Cardiac muscle cell (in vitro differentiated cells and primary cell): ENCODE data around the gene VWA8. TPM values are rescaled to one million over a fixed set of nuclear protein-coding genes. Genes with fewer than 3 reads are reported as not detected.

Source experiments
- DNase-seq, 2 donors: peaks; one replicate each; pipeline versions ENCODE4 v3.0.0 to v3.0.0-alpha.2; 2010 to 2017; ENCODE audit warnings: low read depth in 1 of 2, low spot score in 1 of 2
- H3K27ac ChIP-seq: fragments of 200-600 bp; sonication (generic); 2 replicates; pipeline ENCODE4 v1.5.1; 2016
- H3K27me3 ChIP-seq: fragments of 200-600 bp; sonication (generic); 2 replicates; pipeline ENCODE4 v1.6.0; 2016; ENCODE audit warnings: control low read depth
- H3K36me3 ChIP-seq: fragments of 200-600 bp; sonication (generic); 2 replicates; pipeline ENCODE4 v1.5.1; 2016; ENCODE audit warnings: control low read depth
- H3K4me1 ChIP-seq: fragments of 200-600 bp; sonication (generic); 2 replicates; pipeline ENCODE4 v1.8.1; 2017; ENCODE audit warnings: low read depth, mild to moderate bottlenecking, mixed run types
- H3K4me3 ChIP-seq: fragments of 200-600 bp; sonication (generic); 2 replicates; pipeline ENCODE4 v1.5.1; 2016; ENCODE audit warnings: mild to moderate bottlenecking
- H3K9me3 ChIP-seq: fragments of 200-600 bp; sonication (generic); 2 replicates; pipeline ENCODE4 v1.5.1; 2017; ENCODE audit warnings: low read depth, mild to moderate bottlenecking, control low read depth
- polyA plus RNA-seq: library from polyadenylated mRNA; unstranded; fragments of >200 nt; fragmentation: Nextera tagmentation; extraction: Ambion mirVana; gene quantifications from 2 replicates; pipeline ENCODE4 v1.2.1, GENCODE V29; 2016
- total RNA-seq: library from RNA; depleted of rRNA; stranded (reverse); fragments of >200 nt; gene quantifications from 2 replicates; pipeline ENCODE4 v1.2.3, GENCODE V29; 2016
- TF ChIP-seq, protein P1 (sequence below): IDR thresholded peaks from 2 replicates; pipeline ENCODE4 v1.5.1; 2012; ENCODE audit warnings: low read depth, mild to moderate bottlenecking, low read length

Gene VWA8
- total and polyA plus RNA-seq, 2 experiments from 2014 or later, result 9.4 to 22.9 TPM

DNA sequence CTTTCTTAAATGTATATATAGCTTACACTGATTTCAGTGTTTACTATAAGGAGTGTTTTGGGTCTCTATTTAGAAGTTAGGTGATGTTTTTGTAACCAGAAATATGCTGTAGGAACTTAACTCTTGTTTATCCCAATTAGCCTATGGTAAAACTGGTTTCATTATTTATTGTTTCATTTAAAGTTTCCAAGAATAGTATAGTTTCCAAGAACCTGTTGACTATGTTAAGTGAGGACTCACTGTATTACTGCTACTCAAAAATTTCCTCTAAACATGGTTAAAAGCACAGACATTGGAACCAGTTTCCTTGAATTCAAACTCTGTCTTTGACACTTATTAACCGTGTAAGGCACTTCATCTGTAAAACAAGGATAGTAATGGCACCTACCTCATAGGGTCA, 316.2 kb downstream of the VWA8 start:
- Histone ChIP-seq H3K27ac (no peak overlapping the region), H3K4me1 (no peaks in the 10 kb centered on the region), H3K36me3 (no peaks in the 10 kb centered on the region), H3K27me3 (no peaks in the 10 kb centered on the region), H3K4me3 (no peak overlapping the region), H3K9me3 (no peaks in the 10 kb centered on the region)
- DNase-seq, result no peak
- TF ChIP-seq, protein P1, sequence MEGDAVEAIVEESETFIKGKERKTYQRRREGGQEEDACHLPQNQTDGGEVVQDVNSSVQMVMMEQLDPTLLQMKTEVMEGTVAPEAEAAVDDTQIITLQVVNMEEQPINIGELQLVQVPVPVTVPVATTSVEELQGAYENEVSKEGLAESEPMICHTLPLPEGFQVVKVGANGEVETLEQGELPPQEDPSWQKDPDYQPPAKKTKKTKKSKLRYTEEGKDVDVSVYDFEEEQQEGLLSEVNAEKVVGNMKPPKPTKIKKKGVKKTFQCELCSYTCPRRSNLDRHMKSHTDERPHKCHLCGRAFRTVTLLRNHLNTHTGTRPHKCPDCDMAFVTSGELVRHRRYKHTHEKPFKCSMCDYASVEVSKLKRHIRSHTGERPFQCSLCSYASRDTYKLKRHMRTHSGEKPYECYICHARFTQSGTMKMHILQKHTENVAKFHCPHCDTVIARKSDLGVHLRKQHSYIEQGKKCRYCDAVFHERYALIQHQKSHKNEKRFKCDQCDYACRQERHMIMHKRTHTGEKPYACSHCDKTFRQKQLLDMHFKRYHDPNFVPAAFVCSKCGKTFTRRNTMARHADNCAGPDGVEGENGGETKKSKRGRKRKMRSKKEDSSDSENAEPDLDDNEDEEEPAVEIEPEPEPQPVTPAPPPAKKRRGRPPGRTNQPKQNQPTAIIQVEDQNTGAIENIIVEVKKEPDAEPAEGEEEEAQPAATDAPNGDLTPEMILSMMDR, result no peak

DNA sequence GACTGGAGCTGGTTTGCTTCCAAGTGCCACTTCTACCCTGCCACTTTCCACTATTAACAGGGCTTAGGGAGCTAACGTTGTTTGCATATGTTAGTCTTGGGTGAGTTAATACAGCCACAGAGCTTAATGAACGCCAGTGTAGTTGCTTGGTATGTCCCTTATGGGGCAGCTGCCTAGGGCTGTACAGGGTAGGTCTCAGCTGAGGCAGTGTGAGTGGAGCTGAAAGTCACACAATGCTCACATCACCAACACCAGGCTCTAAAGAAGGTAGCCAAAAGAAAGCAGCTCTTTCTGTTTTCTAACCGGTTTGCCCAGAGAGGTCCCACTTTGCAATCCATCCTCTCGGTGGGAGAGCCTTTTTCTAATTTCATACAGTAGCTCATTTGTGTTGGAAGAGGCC, 317.4 kb downstream of the VWA8 start:
- DNase-seq, result no peak
- TF ChIP-seq, protein P1, result no peak
- Histone ChIP-seq H3K36me3 (no peaks in the 10 kb centered on the region), H3K4me3 (no peak overlapping the region), H3K27ac (no peak overlapping the region), H3K27me3 (no peaks in the 10 kb centered on the region), H3K9me3 (no peaks in the 10 kb centered on the region), H3K4me1 (no peaks in the 10 kb centered on the region)

DNA sequence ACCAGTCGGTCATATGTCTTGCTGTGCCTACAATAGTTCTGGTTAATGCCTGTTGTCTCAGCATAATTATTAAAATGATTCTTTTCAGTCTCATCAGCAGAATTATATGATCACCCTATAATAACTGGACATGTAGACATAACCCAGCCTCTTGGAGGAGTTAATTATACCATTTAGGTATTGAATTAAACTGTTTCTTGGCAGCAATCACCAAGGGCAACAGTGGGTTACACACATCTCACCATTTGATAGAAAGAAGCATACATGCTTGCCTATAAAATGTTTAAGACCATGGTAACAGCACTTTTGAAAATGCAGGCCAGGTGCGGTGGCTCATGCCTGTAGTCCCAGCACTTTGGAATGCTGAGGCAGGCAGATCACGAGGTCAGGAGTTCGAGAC, 318.9 kb downstream of the VWA8 start:
- no peaks in the 10 kb centered on the region for H3K9me3 ChIP-seq
- no peaks in the 10 kb centered on the region for H3K36me3 ChIP-seq
- TF ChIP-seq, protein P1, result no peak
- no peaks in the 10 kb centered on the region for H3K27me3 ChIP-seq
- H3K4me3 ChIP-seq, result no peak overlapping the region
- no peaks in the 10 kb centered on the region for H3K4me1 ChIP-seq
- no peak for DNase-seq
- H3K27ac ChIP-seq, result no peak overlapping the region

DNA sequence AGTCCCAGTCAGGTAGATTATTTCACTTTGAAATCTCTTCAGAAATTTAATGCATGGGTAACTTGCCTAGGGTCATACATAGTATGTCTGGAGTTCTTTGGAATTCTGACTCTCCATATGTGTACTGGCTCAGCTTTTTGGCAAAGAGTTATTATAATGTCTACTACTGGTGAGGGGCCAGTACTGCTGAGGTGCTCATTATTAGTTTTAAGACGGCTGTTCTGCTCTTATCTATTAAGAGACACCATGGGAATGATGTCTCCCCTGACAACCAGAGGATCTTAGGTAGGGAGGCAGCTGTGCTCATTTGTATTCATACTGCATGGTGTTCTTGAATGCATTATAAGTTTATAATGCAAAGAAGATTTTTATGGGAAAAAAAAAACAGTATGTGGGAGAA, 319.5 kb downstream of the VWA8 start:
- H3K4me3 ChIP-seq, result no peak overlapping the region
- H3K27ac ChIP-seq, result no peak overlapping the region
- H3K4me1 ChIP-seq, result no peaks in the 10 kb centered on the region
- TF ChIP-seq, protein P1, result no peak
- no peaks in the 10 kb centered on the region for H3K27me3 ChIP-seq
- H3K36me3 ChIP-seq, result no peaks in the 10 kb centered on the region
- no peak for DNase-seq
- no peaks in the 10 kb centered on the region for H3K9me3 ChIP-seq

DNA sequence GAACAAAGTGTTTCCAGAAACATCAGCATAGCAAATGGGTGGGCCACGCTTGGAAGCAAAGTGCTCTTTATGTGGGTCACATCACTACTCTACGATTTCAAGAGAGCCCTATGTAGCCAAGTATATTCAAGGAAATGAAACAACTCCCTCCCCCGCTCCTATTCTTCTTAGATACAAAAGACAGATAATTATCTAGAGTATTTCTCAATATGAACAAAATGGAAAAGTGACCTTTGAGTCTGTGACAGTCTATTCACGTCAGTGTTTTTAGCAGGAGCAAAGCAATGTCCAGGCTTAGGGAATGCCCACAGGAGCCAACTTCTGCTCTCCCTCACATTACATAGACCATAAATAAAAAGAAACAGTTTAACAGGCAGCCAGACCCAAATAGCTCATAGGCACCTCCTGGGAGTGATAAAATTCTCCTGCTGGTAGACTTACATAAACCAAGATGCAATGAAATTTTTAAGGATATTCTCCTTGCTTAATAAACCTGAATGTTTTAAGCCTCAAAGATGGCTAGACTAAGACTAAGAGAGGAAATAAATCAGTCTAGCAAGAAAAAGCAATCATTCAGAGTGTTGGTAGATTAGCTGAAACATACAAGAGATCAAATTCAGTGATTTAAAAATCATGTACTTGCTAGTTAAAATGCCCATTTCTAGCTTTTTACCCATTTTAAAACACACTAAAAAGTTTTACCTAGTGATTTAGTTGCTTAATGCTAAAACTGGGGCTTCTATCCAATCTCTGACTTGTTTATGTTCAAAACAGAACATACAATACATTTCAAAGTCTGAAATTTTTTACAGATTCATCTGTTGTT, 320.7 kb downstream of the VWA8 start:
- peak in 1 of 2 donors; percentile 49 for DNase-seq
- Histone ChIP-seq H3K4me1 (no peaks in the 10 kb centered on the region), H3K27ac (no peak overlapping the region), H3K9me3 (no peaks in the 10 kb centered on the region), H3K27me3 (no peaks in the 10 kb centered on the region), H3K36me3 (no peaks in the 10 kb centered on the region), H3K4me3 (no peak overlapping the region)
- TF ChIP-seq, protein P1, result no peak
